ENCODE measurements around the gene RAVER1. TPM values are rescaled to one million over a fixed set of nuclear protein-coding genes. Genes with fewer than 3 reads are reported as not detected.

The RAVER1 gene
- total RNA-seq, 4 donors from 2014 or later = 23.7 to 42.2 (median 30.2) TPM

GRCh38 chr19:10327793-10328192, 5.5 kb downstream of the RAVER1 start:
- 88% methylated on average over 6 of the region's 7 CpGs for WGBS
- H3K27me3 ChIP-seq = no peaks in the 10 kb centered on the region
- no peak overlapping the region for H3K4me3 ChIP-seq
- TF ChIP-seq POLR2A (IDR thresholded peaks at IDR 0.05; ENCODE audit: low read depth) (no peak), EP300 (IDR thresholded peaks at IDR 0.05) (no peak), CTCF (IDR thresholded peaks at IDR 0.05) (no peak), POLR2AphosphoS5 (IDR thresholded peaks at IDR 0.05) (no peak)
- H3K9me3 ChIP-seq = no peaks in the 10 kb centered on the region
- intact Hi-C loops (cut with DNase I) = no loop called here
- H3K4me1 ChIP-seq = peaks cover 10 to 20% (median 15%) of the 10 kb centered on the region in 4 donors
- no peak for DNase-seq (ENCODE audit: extremely low spot score)
- H3K27ac ChIP-seq (replicated peaks in 1 of 4) = no peak overlapping the region
- peaks cover 74 to 81% (median 79%) of the 10 kb centered on the region in 4 donors for H3K36me3 ChIP-seq

GRCh38 chr19:10325732-10326131, 7.6 kb downstream of the RAVER1 start:
- Histone ChIP-seq H3K4me1 (peaks cover 0 to 4% (median 0%) of the 10 kb centered on the region in 4 donors), H3K9me3 (no peaks in the 10 kb centered on the region), H3K36me3 (peaks cover 93 to 100% (median 99%) of the 10 kb centered on the region in 4 donors), H3K27me3 (no peaks in the 10 kb centered on the region), H3K4me3 (no peak overlapping the region), H3K27ac (replicated peaks in 1 of 4) (no peak overlapping the region)
- intact Hi-C loops (cut with DNase I) = no loop called here
- DNase-seq (ENCODE audit: extremely low spot score) = no peak
- no peak for TF ChIP-seq CTCF (IDR thresholded peaks at IDR 0.05)
- no peak for TF ChIP-seq POLR2A (IDR thresholded peaks at IDR 0.05; ENCODE audit: low read depth)
- TF ChIP-seq EP300 (IDR thresholded peaks at IDR 0.05) = no peak
- TF ChIP-seq POLR2AphosphoS5 (IDR thresholded peaks at IDR 0.05) = no peak
- 95% methylated on average over 8 of the region's 8 CpGs for WGBS

GRCh38 chr19:10321874-10322835, 11.2 kb downstream of the RAVER1 start:
- H3K4me1 ChIP-seq = no peaks in the 10 kb centered on the region
- no peak overlapping the region for H3K27ac ChIP-seq (replicated peaks in 1 of 4)
- no peaks in the 10 kb centered on the region for H3K9me3 ChIP-seq
- TF ChIP-seq CTCF (IDR thresholded peaks at IDR 0.05) (no peak), EP300 (IDR thresholded peaks at IDR 0.05) (no peak), POLR2AphosphoS5 (IDR thresholded peaks at IDR 0.05) (no peak), POLR2A (IDR thresholded peaks at IDR 0.05; ENCODE audit: low read depth) (no peak)
- no peak for DNase-seq (ENCODE audit: extremely low spot score)
- 95% methylated on average over 15 of the region's 19 CpGs for WGBS
- no peak overlapping the region for H3K4me3 ChIP-seq
- H3K27me3 ChIP-seq = no peaks in the 10 kb centered on the region
- intact Hi-C loops (cut with DNase I) = no loop called here
- peaks cover 93 to 100% (median 99%) of the 10 kb centered on the region in 4 donors for H3K36me3 ChIP-seq

- no peak for DNase-seq (ENCODE audit: extremely low spot score)
- no peak overlapping the region for H3K4me3 ChIP-seq
- intact Hi-C loops (cut with DNase I) = no loop called here
- no CpG with 5 or more reads among the region's 11 CpGs for WGBS
- peaks cover 85 to 100% (median 99%) of the 10 kb centered on the region in 4 donors for H3K36me3 ChIP-seq
- H3K4me1 ChIP-seq = peaks cover 0 to 3% (median under 1%) of the 10 kb centered on the region in 4 donors
- TF ChIP-seq CTCF (IDR thresholded peaks at IDR 0.05) (no peak), EP300 (IDR thresholded peaks at IDR 0.05) (no peak), POLR2A (IDR thresholded peaks at IDR 0.05; ENCODE audit: low read depth) (no peak), POLR2AphosphoS5 (IDR thresholded peaks at IDR 0.05) (no peak)
- H3K27me3 ChIP-seq = no peaks in the 10 kb centered on the region
- H3K9me3 ChIP-seq = no peaks in the 10 kb centered on the region
- no peak overlapping the region for H3K27ac ChIP-seq (replicated peaks in 1 of 4)
Observed at GRCh38 chr19:10321417-10321797, 11.9 kb downstream of the RAVER1 start.
